H54 (cell line): ENCODE results near the gene EDNRA.
A peak's percentile ranks its signal among the peaks of the same experiment; 100 is the strongest.

Source experiments
- DNase-seq: peaks from one replicate; pipeline ENCODE4 v3.0.0; 2011; ENCODE audit warnings: low spot score, mixed read lengths; ENCODE audit not compliant: insufficient read length
- FAIRE-seq: peaks from 3 replicates; lab custom pipeline; 2011; peaks lifted over from hg19 to GRCh38; lab: Jason Lieb, UNC
- POLR2A ChIP-seq: IDR thresholded peaks from 2 replicates; pipeline ENCODE4 v1.6.1; 2011; ENCODE audit warnings: low read depth, mild to moderate bottlenecking, low read length

EDNRA gene

GRCh38 chr4:147578051-147578476 is 97.2 kb downstream of the EDNRA start:
- FAIRE-seq (peak; percentile 96), DNase-seq (peak; percentile 72)
- no peak for TF ChIP-seq POLR2A

- DNase-seq (no peak), FAIRE-seq (no peak)
- no peak for TF ChIP-seq POLR2A
Observed at GRCh38 chr4:147578593-147578992, 97.7 kb downstream of the EDNRA start.

DNA sequence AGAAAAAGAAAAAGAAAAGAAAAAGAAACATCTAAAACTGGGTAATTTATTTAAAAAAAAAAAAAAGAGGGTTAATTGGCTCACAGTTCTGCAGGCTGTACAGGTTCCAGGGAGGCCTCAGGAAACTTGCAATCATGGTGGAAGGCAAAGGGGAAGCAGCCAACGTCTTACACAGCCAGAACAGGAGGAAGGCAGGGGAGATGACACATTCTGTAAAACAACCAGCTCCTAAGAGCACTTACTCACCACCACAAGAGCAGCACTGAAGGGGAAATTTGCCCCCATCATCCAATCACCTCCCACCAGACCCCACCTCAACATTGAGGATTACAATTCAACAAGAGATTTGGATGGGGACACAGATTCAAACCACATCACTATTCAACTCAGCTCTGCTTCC is 99.5 kb downstream of the EDNRA start:
- DNase-seq: no peak
- FAIRE-seq: no peak
- no peak for TF ChIP-seq POLR2A

DNA sequence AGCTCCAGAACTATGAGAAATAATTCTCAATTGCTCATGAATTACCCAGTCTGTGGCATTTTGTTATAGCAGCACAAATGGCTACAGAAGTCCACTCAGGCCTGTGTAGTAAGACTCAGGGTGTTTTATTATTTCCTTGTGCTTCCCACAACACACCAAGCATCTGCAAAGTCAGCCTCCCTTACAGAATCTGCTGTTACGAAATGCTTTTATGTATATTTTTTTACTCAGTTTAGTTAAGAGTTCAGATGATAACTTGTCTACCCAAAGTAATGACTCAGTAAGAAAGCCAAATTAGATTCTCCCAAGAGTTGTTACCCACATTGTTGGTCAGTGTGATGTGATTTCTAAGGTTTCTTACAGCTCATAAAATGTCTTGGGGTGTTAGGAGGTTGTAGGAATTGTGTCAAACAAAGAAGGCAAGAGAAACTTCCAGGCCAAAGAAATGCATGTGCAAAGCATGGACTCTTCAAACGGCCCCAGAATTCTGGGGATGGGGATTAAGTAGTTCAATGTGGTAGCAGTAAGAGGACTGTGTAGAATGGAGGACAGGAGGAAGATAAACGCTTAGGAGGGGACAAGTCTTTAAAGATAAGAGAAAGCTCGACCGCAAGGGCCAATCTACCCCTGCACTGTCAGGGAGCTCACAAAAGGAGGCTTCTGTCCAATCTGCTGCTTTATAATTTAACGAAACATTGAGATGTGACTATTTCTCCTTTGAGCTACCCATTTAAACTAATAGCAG is 100.9 kb downstream of the EDNRA start:
- TF ChIP-seq POLR2A: no peak
- FAIRE-seq: no peak
- DNase-seq: no peak

GRCh38 chr4:147582386-147583060 is 101.6 kb downstream of the EDNRA start:
- TF ChIP-seq POLR2A: no peak
- FAIRE-seq (no peak), DNase-seq (no peak)

GRCh38 chr4:147583876-147584275 is 103.0 kb downstream of the EDNRA start:
- no peak for TF ChIP-seq POLR2A
- no peak for FAIRE-seq
- DNase-seq: no peak

DNA sequence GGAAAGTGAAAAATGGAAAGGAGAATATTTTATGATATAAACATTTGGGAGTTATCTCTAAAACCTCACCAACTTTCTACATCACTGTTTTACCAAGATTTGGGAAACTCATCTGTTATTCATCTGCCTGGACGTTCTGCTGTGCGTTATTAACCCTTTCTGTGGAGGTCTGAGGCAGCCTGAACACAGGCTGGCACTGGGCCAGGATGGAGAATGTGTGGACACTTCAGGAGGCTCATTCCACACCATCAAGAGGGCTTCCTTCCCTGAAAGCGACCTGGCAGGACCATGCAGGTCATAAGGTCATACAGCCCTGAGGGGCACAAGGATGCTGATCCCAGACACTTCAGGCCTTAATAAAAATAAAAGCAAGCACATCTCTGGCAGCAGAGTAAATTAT is 105.1 kb downstream of the EDNRA start:
- no peak for FAIRE-seq
- no peak for TF ChIP-seq POLR2A

GRCh38 chr4:147586637-147587036 is 105.7 kb downstream of the EDNRA start:
- FAIRE-seq: no peak
- TF ChIP-seq POLR2A: no peak
- no peak for DNase-seq

More for the DNA sequence above, 105.1 kb downstream of the EDNRA start:
- no peak for DNase-seq

DNA sequence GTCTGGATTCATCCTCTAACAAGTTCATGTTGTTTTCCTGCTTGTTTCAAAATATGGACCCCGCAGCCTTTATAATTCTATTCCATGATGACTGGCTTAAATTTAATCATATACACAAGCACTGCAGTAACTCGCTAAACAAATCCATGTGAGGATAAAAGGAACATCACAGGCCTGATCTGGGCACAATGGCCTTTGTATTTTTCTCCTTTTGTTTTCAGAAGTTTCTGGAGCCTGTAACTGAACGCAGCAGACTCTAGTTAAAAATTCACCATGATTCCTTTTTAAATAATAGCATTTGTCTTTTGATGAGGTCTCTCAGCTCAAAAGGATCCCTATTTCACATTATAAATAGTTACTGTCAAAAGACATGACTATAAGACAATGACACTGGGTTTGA is 106.1 kb downstream of the EDNRA start:
- no peak for TF ChIP-seq POLR2A
- DNase-seq: no peak
- FAIRE-seq: no peak

GRCh38 chr4:147589586-147589985 is 108.7 kb downstream of the EDNRA start:
- FAIRE-seq (no peak), DNase-seq (no peak)
- no peak for TF ChIP-seq POLR2A

GRCh38 chr4:147590249-147590920 is 109.5 kb downstream of the EDNRA start:
- FAIRE-seq (peak; percentile 65), DNase-seq (peak; percentile 12)
- no peak for TF ChIP-seq POLR2A

- no peak for TF ChIP-seq POLR2A
- no peak for DNase-seq
- no peak for FAIRE-seq
Observed at GRCh38 chr4:147591106-147591505, 110.2 kb downstream of the EDNRA start.

- no peak for FAIRE-seq
- no peak for DNase-seq
- no peak for TF ChIP-seq POLR2A
Observed at GRCh38 chr4:147594107-147594506, 113.2 kb downstream of the EDNRA start.
